Fibroblast of mammary gland (primary cell): ENCODE results near the gene CAMK2D.

Experiments used
- DNase-seq: peaks from one replicate; pipeline ENCODE4 v3.0.0-alpha.2; 2010; ENCODE audit warnings: low read depth
- H3K4me3 ChIP-seq: 2 replicates; pipeline ENCODE4 v1.5.1; 2011; ENCODE audit warnings: low read depth, mild to moderate bottlenecking, low read length, moderate library complexity; ENCODE audit not compliant: control insufficient read depth
- TF ChIP-seq, protein P1 (sequence below): conservative IDR thresholded peaks from 2 replicates; pipeline ENCODE4 v1.5.1; 2011; ENCODE audit warnings: low read depth, low read length, inconsistent platforms; ENCODE audit not compliant: control insufficient read depth, insufficient read depth

CAMK2D gene

DNA sequence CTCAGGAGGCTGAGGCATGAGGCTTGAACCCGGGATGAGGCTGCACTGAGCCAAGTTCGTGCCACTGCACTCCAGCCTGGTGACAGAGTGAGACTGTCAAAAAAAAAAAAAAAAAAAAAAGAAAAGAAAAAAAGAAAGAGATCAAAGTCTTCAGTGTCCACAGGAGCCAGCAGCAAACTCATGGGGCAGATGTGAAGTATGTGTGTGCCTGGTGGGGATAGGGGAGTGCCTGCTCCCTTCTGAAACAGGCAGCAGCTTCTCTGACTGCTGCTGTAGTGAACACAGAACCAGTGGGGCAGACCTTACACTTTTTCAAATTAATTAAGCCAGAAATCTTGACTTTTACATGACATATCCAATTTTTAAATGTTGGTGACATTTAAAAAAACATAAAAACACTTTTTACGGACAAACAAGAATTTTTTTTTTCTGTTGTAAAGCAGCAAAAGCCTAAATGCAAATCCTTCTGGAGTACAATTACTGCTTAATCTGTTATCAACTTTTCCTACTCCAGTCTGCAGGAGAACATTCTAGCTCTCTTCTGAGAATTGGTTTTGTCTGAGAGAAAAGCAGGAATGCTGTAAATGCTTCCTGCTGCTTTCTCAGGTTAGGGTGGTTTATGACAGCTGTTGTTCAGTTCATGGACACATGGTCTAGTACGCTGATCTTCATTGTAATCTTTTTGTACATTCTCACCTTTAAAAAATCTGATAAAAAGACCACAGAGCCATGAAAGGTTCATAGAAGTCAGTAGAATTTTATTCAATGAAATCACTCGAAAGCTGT lies 311.1 kb downstream of the CAMK2D start:
- DNase-seq, result no peak
- no peak overlapping the region for H3K4me3 ChIP-seq
- TF ChIP-seq, protein P1, sequence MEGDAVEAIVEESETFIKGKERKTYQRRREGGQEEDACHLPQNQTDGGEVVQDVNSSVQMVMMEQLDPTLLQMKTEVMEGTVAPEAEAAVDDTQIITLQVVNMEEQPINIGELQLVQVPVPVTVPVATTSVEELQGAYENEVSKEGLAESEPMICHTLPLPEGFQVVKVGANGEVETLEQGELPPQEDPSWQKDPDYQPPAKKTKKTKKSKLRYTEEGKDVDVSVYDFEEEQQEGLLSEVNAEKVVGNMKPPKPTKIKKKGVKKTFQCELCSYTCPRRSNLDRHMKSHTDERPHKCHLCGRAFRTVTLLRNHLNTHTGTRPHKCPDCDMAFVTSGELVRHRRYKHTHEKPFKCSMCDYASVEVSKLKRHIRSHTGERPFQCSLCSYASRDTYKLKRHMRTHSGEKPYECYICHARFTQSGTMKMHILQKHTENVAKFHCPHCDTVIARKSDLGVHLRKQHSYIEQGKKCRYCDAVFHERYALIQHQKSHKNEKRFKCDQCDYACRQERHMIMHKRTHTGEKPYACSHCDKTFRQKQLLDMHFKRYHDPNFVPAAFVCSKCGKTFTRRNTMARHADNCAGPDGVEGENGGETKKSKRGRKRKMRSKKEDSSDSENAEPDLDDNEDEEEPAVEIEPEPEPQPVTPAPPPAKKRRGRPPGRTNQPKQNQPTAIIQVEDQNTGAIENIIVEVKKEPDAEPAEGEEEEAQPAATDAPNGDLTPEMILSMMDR, result no peak

DNA sequence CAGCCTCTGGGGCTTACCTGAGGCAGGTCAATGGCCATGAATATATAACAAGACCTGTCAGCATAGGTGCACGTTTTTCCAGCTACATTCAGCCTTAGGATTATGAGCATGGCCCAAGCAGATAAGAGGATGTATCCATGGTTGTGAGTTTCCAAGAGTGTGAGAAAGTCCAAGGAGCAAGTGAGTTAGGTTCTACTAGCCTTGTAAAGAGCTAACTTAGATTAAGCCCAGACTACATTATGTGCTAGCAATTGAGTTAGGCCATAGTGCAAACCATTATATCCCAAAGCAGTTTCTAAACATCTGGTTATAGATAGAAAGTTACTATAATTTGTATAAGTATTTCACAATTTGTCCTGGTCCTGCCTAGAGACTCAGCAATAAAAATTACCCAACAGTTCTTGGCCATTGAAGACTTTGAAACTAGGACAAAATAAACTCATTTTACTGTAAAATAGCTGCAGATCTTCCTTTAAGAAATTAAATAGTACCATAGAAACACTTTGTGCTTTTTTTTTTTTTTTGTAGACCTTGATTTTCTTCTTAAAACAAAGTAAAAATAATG lies 312.0 kb downstream of the CAMK2D start:
- DNase-seq, result peak; percentile 74
- no peak overlapping the region for H3K4me3 ChIP-seq
- TF ChIP-seq, protein P1, result no peak

DNA sequence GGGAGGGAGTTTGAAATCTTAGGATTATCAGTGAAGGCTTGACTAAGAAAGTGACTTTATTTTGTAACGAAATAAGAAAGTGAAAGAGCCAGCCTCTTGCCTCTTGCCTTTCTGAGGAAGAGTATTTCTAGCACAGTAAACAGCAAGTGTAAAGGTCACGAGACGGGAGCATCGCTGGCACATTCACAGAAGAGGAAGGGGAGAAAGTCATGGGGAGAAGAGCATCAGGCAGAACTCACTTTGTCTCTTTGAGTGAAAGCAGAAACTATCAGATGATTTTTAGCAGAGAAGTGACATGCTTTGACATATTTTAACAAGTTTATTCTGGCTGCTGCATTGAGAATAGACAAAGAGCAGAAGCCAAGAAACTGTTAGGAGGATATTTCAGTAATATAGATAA lies 313.8 kb downstream of the CAMK2D start:
- no peak overlapping the region for H3K4me3 ChIP-seq
- DNase-seq, result no peak
- TF ChIP-seq, protein P1, result no peak

DNA sequence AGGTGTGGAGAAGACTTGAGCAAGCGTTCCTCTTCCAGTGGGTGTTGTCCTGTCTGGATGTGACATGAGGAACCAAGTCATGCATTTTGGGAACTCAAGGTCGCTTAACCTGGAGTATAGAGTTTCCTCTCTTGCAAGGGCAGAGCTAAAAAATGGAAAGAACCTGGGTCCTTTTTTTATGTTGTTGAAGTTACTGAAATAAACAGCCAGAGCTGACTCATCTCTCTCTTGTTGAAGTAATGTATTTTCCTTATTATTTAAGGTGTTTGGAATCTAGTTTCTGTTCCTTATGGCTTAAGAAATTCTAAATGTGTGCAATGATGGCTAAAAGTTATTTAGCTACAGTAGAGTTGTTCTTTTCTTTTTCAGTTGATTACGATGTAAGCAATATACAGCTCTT lies 314.5 kb downstream of the CAMK2D start:
- TF ChIP-seq, protein P1, result no peak
- H3K4me3 ChIP-seq, result no peak overlapping the region
- DNase-seq, result peak; percentile 52

DNA sequence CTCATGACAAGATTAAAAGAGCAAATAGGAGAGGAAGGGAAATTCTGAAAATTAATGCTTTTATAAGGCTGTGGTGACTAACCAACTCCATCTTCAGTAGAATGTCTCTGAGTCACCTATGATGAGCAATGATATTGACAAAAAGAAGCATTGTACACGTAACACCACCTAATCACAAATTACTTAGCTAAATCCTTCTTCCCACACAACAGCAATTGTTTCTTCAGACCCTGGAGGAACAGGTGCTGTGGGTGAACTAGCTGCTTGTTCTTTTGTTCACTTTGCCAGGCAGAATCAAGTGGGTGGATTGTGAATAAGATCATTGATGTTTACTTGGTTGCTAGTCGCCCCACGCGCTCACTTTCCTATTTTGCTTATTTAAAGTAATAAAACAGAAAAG lies 315.5 kb downstream of the CAMK2D start:
- TF ChIP-seq, protein P1, result no peak
- no peak overlapping the region for H3K4me3 ChIP-seq
- DNase-seq, result peak; percentile 97

DNA sequence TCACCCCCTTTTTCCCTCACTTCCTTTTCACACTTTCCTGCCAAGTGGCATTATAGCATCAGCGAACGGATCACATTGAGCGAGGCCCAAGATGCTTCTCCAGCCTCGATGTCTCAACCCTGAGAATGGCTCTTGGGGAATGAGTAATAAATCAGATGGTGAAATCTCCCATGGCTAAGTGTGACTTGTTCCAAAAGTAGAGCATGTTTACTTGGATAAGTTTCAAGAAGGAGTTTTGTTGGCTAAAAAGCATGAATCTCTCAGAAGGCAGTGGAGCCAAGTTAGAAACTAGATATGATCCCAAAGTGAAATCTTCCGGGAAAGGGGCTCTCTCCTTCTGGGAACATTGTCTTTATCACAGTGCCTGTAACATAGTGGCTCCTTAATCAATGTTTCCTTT lies 316.3 kb downstream of the CAMK2D start:
- peak; percentile 100 for DNase-seq
- H3K4me3 ChIP-seq, result peak overlapping the region; percentile 2
- TF ChIP-seq, protein P1, result no peak
